ENCODE measurements around the gene RNASE8. TPM values are rescaled to one million over a fixed set of nuclear protein-coding genes. Genes with fewer than 3 reads are reported as not detected.

Gene RNASE8
- total and polyA plus RNA-seq, 10 of the 15 experiments (the other 5 are each of a cell fraction or from before 2014, with no cell fraction given), result not detected

DNA sequence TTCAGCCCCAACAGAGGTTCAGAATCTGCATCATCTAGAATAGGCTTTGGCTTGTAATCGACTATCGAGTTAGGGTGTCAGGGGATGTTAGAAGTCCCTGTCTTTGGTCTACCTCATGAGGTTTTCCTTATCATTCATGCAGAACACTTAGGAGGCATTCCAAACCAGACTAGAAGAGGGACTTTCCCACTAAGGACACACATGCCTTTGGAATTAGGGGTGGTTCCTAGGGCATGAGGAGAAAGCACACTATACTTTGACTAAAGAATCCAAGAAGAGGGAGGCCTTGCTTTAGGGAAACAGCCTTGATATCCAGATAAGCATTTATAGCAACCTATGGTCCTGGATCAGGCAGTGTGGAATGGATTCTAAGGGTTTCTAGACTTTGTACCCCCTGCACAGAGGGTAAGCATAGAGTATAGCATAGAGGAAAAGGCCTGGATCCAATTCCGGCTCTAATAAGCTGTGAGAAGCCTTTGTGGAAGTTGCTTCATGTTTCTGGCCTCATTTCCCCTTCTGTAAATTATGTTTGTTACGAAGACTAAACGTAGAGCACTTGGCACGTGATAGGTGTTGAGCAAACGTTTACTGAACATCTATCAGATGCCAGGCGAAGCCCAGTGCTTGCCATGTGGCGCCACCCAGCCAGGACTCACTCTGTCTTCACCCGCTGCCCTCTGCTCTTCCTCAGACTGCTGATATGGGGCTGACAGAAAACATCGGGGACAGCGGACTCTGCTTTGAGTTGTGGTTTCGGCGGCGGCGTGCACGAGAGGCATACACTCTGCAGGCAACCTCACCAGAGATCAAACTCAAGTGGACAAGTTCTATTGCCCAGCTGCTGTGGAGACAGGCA is 27.6 kb downstream of the RNASE8 start:
- in situ Hi-C loops (cut with MboI) (no loop called here), intact Hi-C loops (cut with micrococcal nuclease; ENCODE audit: unreplicated experiment) (no loop called here)
- Histone ChIP-seq H2AFZ (ENCODE audit: control insufficient read depth, low read depth, low read length) (no peak overlapping the region), H3K27ac (ENCODE audit: control insufficient read depth, insufficient read depth) (no peak overlapping the region), H3K9ac (ENCODE audit: control insufficient read depth, insufficient read depth, low read length) (no peak overlapping the region), H3K9me3 (replicated peaks; ENCODE audit: control insufficient read depth, insufficient read depth, low read length) (no peaks in the 10 kb centered on the region), H4K20me1 (ENCODE audit: control insufficient read depth, insufficient read depth) (no peaks in the 10 kb centered on the region), H3K4me1 (ENCODE audit: control insufficient read depth, insufficient read depth, low read length) (no peaks in the 10 kb centered on the region), H3K36me3 (ENCODE audit: control insufficient read depth in 2 of 2, insufficient read depth in 2 of 2, low read length in 1 of 2) (no peaks in the 10 kb centered on the region), H3K79me2 (ENCODE audit: control insufficient read depth, insufficient read depth, low read length) (no peaks in the 10 kb centered on the region), H3K4me2 (ENCODE audit: control insufficient read depth, insufficient read depth) (no peak overlapping the region), H3K4me3 (no peak overlapping the region), H3K27me3 (replicated peaks in 1 of 2; ENCODE audit: control insufficient read depth in 2 of 2, insufficient read depth in 2 of 2, low read length in 1 of 2) (peaks cover 0 to 2% of the 10 kb centered on the region in 2 experiments; a peak in 1 of 4 replicates)
- CTCF ChIA-PET, result interaction anchor here (0.6 to 5.6 kb wide), 10 partner anchors 8 to 71 kb away, joined by 3 to 61 read pairs (median 6); partner anchors contain the start of gene TMEM253
- ATAC-seq, result no peak
- TF ChIP-seq ASH2L (IDR thresholded peaks at IDR 0.05; ENCODE audit: borderline replicate concordance, low read depth) (no peak), NR2C2 (IDR thresholded peaks at IDR 0.05; ENCODE audit: borderline replicate concordance, control insufficient read depth, insufficient read length, low read depth) (no peak), SP1 (IDR thresholded peaks at IDR 0.05; ENCODE audit: low read depth, low read length) (no peak)
- RAD21 ChIA-PET (ENCODE audit: unreplicated experiment), result no interaction called here
- 44% methylated on average over 17 of the region's 17 CpGs for WGBS (ENCODE audit: insufficient coverage, insufficient replicate concordance, low lambda C conversion rate, missing lambda C conversion rate)
- SMC1A ChIA-PET (ENCODE audit: uncharacterized antibody, unreplicated experiment), result interaction anchor here (0.9 kb wide), 1 partner anchor 17 kb away, joined by 4 read pairs; no protein-coding TSS in a partner anchor
- no peak for FAIRE-seq
- BruUV-seq (replicated peaks), result no TSS peak
- POLR2A ChIA-PET, result no interaction called here
- DNase-seq (ENCODE audit: low read depth, low spot score), result no peak

DNA sequence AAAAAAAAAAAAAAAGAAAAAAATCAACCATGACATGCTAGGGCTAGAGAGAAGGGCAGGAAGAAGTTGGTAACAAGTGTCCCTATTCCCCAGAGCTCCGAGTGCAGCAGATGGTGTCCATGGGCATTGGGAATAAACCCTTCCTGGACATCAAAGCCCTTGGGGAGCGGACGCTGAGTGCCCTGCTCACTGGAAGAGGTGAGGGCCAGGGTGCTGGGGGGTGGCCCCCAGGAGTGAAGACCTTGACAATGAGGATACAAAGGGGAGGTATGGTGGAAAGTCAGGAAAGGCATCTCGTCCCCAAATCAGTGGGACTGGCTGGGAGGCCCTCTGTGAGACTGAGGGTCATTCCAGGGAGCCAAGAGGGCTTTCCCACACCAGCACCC is 29.3 kb downstream of the RNASE8 start:
- 45% methylated on average over 4 of the region's 4 CpGs for WGBS (ENCODE audit: insufficient coverage, insufficient replicate concordance, low lambda C conversion rate, missing lambda C conversion rate)
- H3K4me2 ChIP-seq (ENCODE audit: control insufficient read depth, insufficient read depth), result no peak overlapping the region
- intact Hi-C loops (cut with micrococcal nuclease; ENCODE audit: unreplicated experiment), result no loop called here
- FAIRE-seq (no peak), ATAC-seq (no peak), DNase-seq (ENCODE audit: low read depth, low spot score) (no peak)
- ChIA-PET RAD21 (ENCODE audit: unreplicated experiment) (interaction anchor here (0.7 to 1.2 kb wide), 2 partner anchors 19 to 22 kb away, joined by 4 read pairs; no protein-coding TSS in a partner anchor), CTCF (interaction anchor here (1.3 to 5.6 kb wide), 8 partner anchors 8 to 229 kb away, joined by 3 to 61 read pairs (median 4); partner anchors contain the start of genes ARHGEF40 and TMEM253), SMC1A (ENCODE audit: uncharacterized antibody, unreplicated experiment) (no interaction called here), POLR2A (no interaction called here)
- no peaks in the 10 kb centered on the region for H3K27me3 ChIP-seq (replicated peaks in 1 of 2; ENCODE audit: control insufficient read depth in 2 of 2, insufficient read depth in 2 of 2, low read length in 1 of 2)
- no peaks in the 10 kb centered on the region for H3K9me3 ChIP-seq (replicated peaks; ENCODE audit: control insufficient read depth, insufficient read depth, low read length)
- no peaks in the 10 kb centered on the region for H3K4me1 ChIP-seq (ENCODE audit: control insufficient read depth, insufficient read depth, low read length)
- H3K27ac ChIP-seq (ENCODE audit: control insufficient read depth, insufficient read depth), result no peak overlapping the region
- BruUV-seq (replicated peaks), result no TSS peak
- H3K79me2 ChIP-seq (ENCODE audit: control insufficient read depth, insufficient read depth, low read length), result no peaks in the 10 kb centered on the region
- H3K9ac ChIP-seq (ENCODE audit: control insufficient read depth, insufficient read depth, low read length), result no peak overlapping the region
- H4K20me1 ChIP-seq (ENCODE audit: control insufficient read depth, insufficient read depth), result no peaks in the 10 kb centered on the region
- in situ Hi-C loops (cut with MboI), result no loop called here
- H2AFZ ChIP-seq (ENCODE audit: control insufficient read depth, low read depth, low read length), result no peak overlapping the region
- no peak overlapping the region for H3K4me3 ChIP-seq
- no peaks in the 10 kb centered on the region for H3K36me3 ChIP-seq (ENCODE audit: control insufficient read depth in 2 of 2, insufficient read depth in 2 of 2, low read length in 1 of 2)
- TF ChIP-seq RUNX3 (IDR thresholded peaks at IDR 0.05; ENCODE audit: low read length) (no peak), HDGF (IDR thresholded peaks at IDR 0.05) (no peak)

Measured in GM12878 (cell line).